ENCODE results near the gene EEF1AKMT2. TPM values are rescaled to one million over a fixed set of nuclear protein-coding genes. Genes with fewer than 3 reads are reported as not detected.

Gene EEF1AKMT2
- total RNA-seq, 3 donors from 2014 or later, result 20.7 to 23.0 (median 22.3) TPM

- no peak for ATAC-seq
- Mint-ChIP-seq H3K4me3 (peak overlapping the region; percentile 78), H3K9me3 (no peaks in the 10 kb centered on the region), H3K4me1 (ENCODE audit: low read depth) (peaks cover 37% of the 10 kb centered on the region), H3K36me3 (ENCODE audit: insufficient read depth) (no peaks in the 10 kb centered on the region), H3K27me3 (ENCODE audit: low read depth) (no peaks in the 10 kb centered on the region)
- DNase-seq, result no peak
Observed at GRCh38 chr10:124745673-124746072, 46.0 kb downstream of the EEF1AKMT2 start.

GRCh38 chr10:124745252-124745651 is 46.4 kb downstream of the EEF1AKMT2 start:
- DNase-seq (no peak), ATAC-seq (no peak)
- no peaks in the 10 kb centered on the region for H3K36me3 Mint-ChIP-seq (ENCODE audit: insufficient read depth)
- no peaks in the 10 kb centered on the region for H3K9me3 Mint-ChIP-seq
- peaks cover 41% of the 10 kb centered on the region for H3K4me1 Mint-ChIP-seq (ENCODE audit: low read depth)
- H3K4me3 Mint-ChIP-seq, result peak overlapping the region; percentile 78
- H3K27me3 Mint-ChIP-seq (ENCODE audit: low read depth), result no peaks in the 10 kb centered on the region

- peaks cover 48% of the 10 kb centered on the region for H3K4me1 Mint-ChIP-seq (ENCODE audit: low read depth)
- H3K4me3 Mint-ChIP-seq, result peak within 1 kb of the TSS; percentile 96
- ATAC-seq (peak; percentile 83 to 85), DNase-seq (peak; percentile 76)
- no peaks in the 10 kb centered on the region for H3K27me3 Mint-ChIP-seq (ENCODE audit: low read depth)
- no peaks in the 10 kb centered on the region for H3K36me3 Mint-ChIP-seq (ENCODE audit: insufficient read depth)
- no peaks in the 10 kb centered on the region for H3K9me3 Mint-ChIP-seq
Observed at GRCh38 chr10:124744102-124745050, 47.3 kb downstream of the EEF1AKMT2 start, which contains the start of gene FAM53B. TSS of gene FAM53B (minus strand) at chr10:124744378. CDS start at chr10:124706713, 37,665 bp downstream.

GRCh38 chr10:124743191-124744101 is 48.2 kb downstream of the EEF1AKMT2 start:
- Mint-ChIP-seq H3K4me1 (ENCODE audit: low read depth) (peaks cover 51% of the 10 kb centered on the region), H3K36me3 (ENCODE audit: insufficient read depth) (no peaks in the 10 kb centered on the region), H3K27me3 (ENCODE audit: low read depth) (no peaks in the 10 kb centered on the region), H3K9me3 (no peaks in the 10 kb centered on the region), H3K4me3 (peak overlapping the region; percentile 96)
- no peak for DNase-seq
- peak; percentile 23 to 27 for ATAC-seq

- H3K4me3 Mint-ChIP-seq, result peak overlapping the region; percentile 96
- no peaks in the 10 kb centered on the region for H3K27me3 Mint-ChIP-seq (ENCODE audit: low read depth)
- H3K36me3 Mint-ChIP-seq (ENCODE audit: insufficient read depth), result no peaks in the 10 kb centered on the region
- DNase-seq (no peak), ATAC-seq (no peak)
- no peaks in the 10 kb centered on the region for H3K9me3 Mint-ChIP-seq
- peaks cover 60% of the 10 kb centered on the region for H3K4me1 Mint-ChIP-seq (ENCODE audit: low read depth)
Observed at GRCh38 chr10:124742413-124743190, 49.1 kb downstream of the EEF1AKMT2 start.

GRCh38 chr10:124741922-124742412 is 49.7 kb downstream of the EEF1AKMT2 start:
- H3K36me3 Mint-ChIP-seq (ENCODE audit: insufficient read depth), result no peaks in the 10 kb centered on the region
- peak overlapping the region; percentile 96 for H3K4me3 Mint-ChIP-seq
- no peak for DNase-seq
- no peaks in the 10 kb centered on the region for H3K9me3 Mint-ChIP-seq
- no peak for ATAC-seq
- H3K27me3 Mint-ChIP-seq (ENCODE audit: low read depth), result no peaks in the 10 kb centered on the region
- H3K4me1 Mint-ChIP-seq (ENCODE audit: low read depth), result peaks cover 66% of the 10 kb centered on the region

- peak; percentile 48 for ATAC-seq
- DNase-seq, result peak; percentile 71
- Mint-ChIP-seq H3K4me1 (ENCODE audit: low read depth) (peaks cover 70% of the 10 kb centered on the region), H3K36me3 (ENCODE audit: insufficient read depth) (no peaks in the 10 kb centered on the region), H3K9me3 (no peaks in the 10 kb centered on the region), H3K27me3 (ENCODE audit: low read depth) (no peaks in the 10 kb centered on the region), H3K4me3 (peak overlapping the region; percentile 96)
Observed at GRCh38 chr10:124741281-124741921, 50.3 kb downstream of the EEF1AKMT2 start.

- ATAC-seq, result peak; percentile 4 to 5
- peaks cover 78% of the 10 kb centered on the region for H3K4me1 Mint-ChIP-seq (ENCODE audit: low read depth)
- no peaks in the 10 kb centered on the region for H3K36me3 Mint-ChIP-seq (ENCODE audit: insufficient read depth)
- no peak for DNase-seq
- H3K4me3 Mint-ChIP-seq, result peak overlapping the region; percentile 96
- no peaks in the 10 kb centered on the region for H3K9me3 Mint-ChIP-seq
- no peaks in the 10 kb centered on the region for H3K27me3 Mint-ChIP-seq (ENCODE audit: low read depth)
Observed at GRCh38 chr10:124740369-124741280, 51.1 kb downstream of the EEF1AKMT2 start.

- H3K27me3 Mint-ChIP-seq (ENCODE audit: low read depth), result no peaks in the 10 kb centered on the region
- DNase-seq (no peak), ATAC-seq (no peak)
- no peaks in the 10 kb centered on the region for H3K9me3 Mint-ChIP-seq
- H3K36me3 Mint-ChIP-seq (ENCODE audit: insufficient read depth), result no peaks in the 10 kb centered on the region
- H3K4me1 Mint-ChIP-seq (ENCODE audit: low read depth), result peaks cover 78% of the 10 kb centered on the region
- peak overlapping the region; percentile 96 for H3K4me3 Mint-ChIP-seq
Observed at GRCh38 chr10:124739986-124740368, 51.7 kb downstream of the EEF1AKMT2 start.

- no peak for DNase-seq
- Mint-ChIP-seq H3K9me3 (no peaks in the 10 kb centered on the region), H3K27me3 (ENCODE audit: low read depth) (no peaks in the 10 kb centered on the region)
Observed at GRCh38 chr10:124739119-124739921, 52.4 kb downstream of the EEF1AKMT2 start.

GRCh38 chr10:124738441-124738840 is 53.2 kb downstream of the EEF1AKMT2 start:
- Mint-ChIP-seq H3K36me3 (ENCODE audit: insufficient read depth) (no peaks in the 10 kb centered on the region), H3K9me3 (no peaks in the 10 kb centered on the region), H3K27me3 (ENCODE audit: low read depth) (no peaks in the 10 kb centered on the region), H3K4me3 (no peak overlapping the region), H3K4me1 (ENCODE audit: low read depth) (peaks cover 92% of the 10 kb centered on the region)
- ATAC-seq (no peak), DNase-seq (no peak)

More at GRCh38 chr10:124739119-124739921, 52.4 kb downstream of the EEF1AKMT2 start:
- Mint-ChIP-seq H3K4me1 (ENCODE audit: low read depth) (peaks cover 83% of the 10 kb centered on the region), H3K4me3 (peak overlapping the region; percentile 96), H3K36me3 (ENCODE audit: insufficient read depth) (no peaks in the 10 kb centered on the region)
- no peak for ATAC-seq

- no peak for ATAC-seq
- Mint-ChIP-seq H3K4me3 (no peak overlapping the region), H3K36me3 (ENCODE audit: insufficient read depth) (peaks cover 3% of the 10 kb centered on the region), H3K27me3 (ENCODE audit: low read depth) (no peaks in the 10 kb centered on the region), H3K4me1 (ENCODE audit: low read depth) (peaks cover 97% of the 10 kb centered on the region), H3K9me3 (no peaks in the 10 kb centered on the region)
- DNase-seq, result no peak
Observed at GRCh38 chr10:124737708-124738107, 54.0 kb downstream of the EEF1AKMT2 start.
